MV-4-11 (cell line): ENCODE measurements around the gene WDR64.
"Not testable (repeated sequence)": the region's sequence is repeated elsewhere in the genome, so short reads cannot be mapped to it uniquely, and the experiment has no call there.

Experiments
- DNase-seq: peaks from one replicate; lab custom pipeline; 2025; lab: John Stamatoyannopoulos, UW

WDR64 gene

GRCh38 chr1:241701483-241702295 lies 49.6 kb downstream of the WDR64 start:
- peak; percentile 22 for DNase-seq

GRCh38 chr1:241702442-241703373 lies 50.6 kb downstream of the WDR64 start:
- peak; percentile 66 for DNase-seq

- DNase-seq, result peak; percentile 49
Measured at GRCh38 chr1:241703739-241704138, 51.7 kb downstream of the WDR64 start.

- DNase-seq, result peak; percentile 6
Measured at GRCh38 chr1:241706257-241706656, 54.2 kb downstream of the WDR64 start.

GRCh38 chr1:241706967-241707366 lies 54.9 kb downstream of the WDR64 start:
- no peak for DNase-seq

- DNase-seq, result no peak
Measured at GRCh38 chr1:241707442-241707841, 55.4 kb downstream of the WDR64 start.

- DNase-seq, result peak; percentile 62
Measured at GRCh38 chr1:241711326-241711725, 59.2 kb downstream of the WDR64 start.

- DNase-seq, result no peak
Measured at GRCh38 chr1:241713316-241713715, 61.2 kb downstream of the WDR64 start.

- DNase-seq, result peak; percentile 59
Measured at GRCh38 chr1:241714321-241715218, 62.5 kb downstream of the WDR64 start.

GRCh38 chr1:241715435-241715834 lies 63.4 kb downstream of the WDR64 start:
- no peak for DNase-seq

- DNase-seq, result no peak
Measured at GRCh38 chr1:241715956-241716355, 63.9 kb downstream of the WDR64 start.

GRCh38 chr1:241716915-241717656 lies 65.0 kb downstream of the WDR64 start:
- DNase-seq, result no peak

GRCh38 chr1:241717975-241718374 lies 65.9 kb downstream of the WDR64 start:
- DNase-seq, result no peak

- no peak for DNase-seq
Measured at GRCh38 chr1:241721011-241721410, 68.9 kb downstream of the WDR64 start.

- DNase-seq, result no peak
Measured at GRCh38 chr1:241722947-241723346, 70.9 kb downstream of the WDR64 start.

- no peak for DNase-seq
Measured at GRCh38 chr1:241724741-241725356, 72.8 kb downstream of the WDR64 start.

GRCh38 chr1:241730031-241730430 lies 78.0 kb downstream of the WDR64 start:
- DNase-seq, result no peak

- DNase-seq, result no peak
Measured at GRCh38 chr1:241733899-241734298, 81.8 kb downstream of the WDR64 start.

- no peak for DNase-seq
Measured at GRCh38 chr1:241734533-241734932, 82.5 kb downstream of the WDR64 start.

GRCh38 chr1:241735493-241735926 lies 83.4 kb downstream of the WDR64 start:
- not testable (repeated sequence) for DNase-seq

- peak; percentile 4 for DNase-seq
Measured at GRCh38 chr1:241736387-241736786, 84.3 kb downstream of the WDR64 start.
